HepG2 (cell line): ENCODE data around the gene PRKACG. TPM values are rescaled to one million over a fixed set of nuclear protein-coding genes. Genes with fewer than 3 reads are reported as not detected.

Source experiments
- DR1 ChIP-seq: sonication (generic); formaldehyde crosslinking; IDR thresholded peaks from 2 replicates; pipeline ENCODE4 v1.8.0; 2021; ENCODE audit warnings: mild to moderate bottlenecking, missing genetic modification reagents, inconsistent platforms
- DZIP1 ChIP-seq: sonication (generic); formaldehyde crosslinking; IDR thresholded peaks from 2 replicates; pipeline ENCODE4 v1.5.0; 2020; ENCODE audit warnings: mild to moderate bottlenecking, missing genetic modification reagents
- HNRNPUL1 ChIP-seq: fragments of 200-400 bp; formaldehyde crosslinking; IDR thresholded peaks from 2 replicates; pipeline ENCODE4 v1.6.1; 2017; ENCODE audit warnings: low read depth, mild to moderate bottlenecking, low read length, moderate library complexity
- IRX3 ChIP-seq: sonication (generic); formaldehyde crosslinking; IDR thresholded peaks from 2 replicates; pipeline ENCODE4 v1.8.1; 2023; ENCODE audit warnings: mild to moderate bottlenecking, low read depth, missing genetic modification reagents, borderline replicate concordance
- LRRFIP1 ChIP-seq: sonication (generic); formaldehyde crosslinking; conservative IDR thresholded peaks from 2 replicates; pipeline ENCODE4 v1.4.0; 2020; ENCODE audit warnings: missing genetic modification reagents
- MAFF ChIP-seq: IDR thresholded peaks from 2 replicates; pipeline ENCODE4 v1.6.1; 2011; ENCODE audit warnings: low read depth, low read length, improper control_type of control experiment
- MTA1 ChIP-seq: sonication (generic); formaldehyde crosslinking; IDR thresholded peaks from 2 replicates; pipeline ENCODE4 v1.4.0; 2020; ENCODE audit warnings: missing genetic modification reagents, mild to moderate bottlenecking, borderline replicate concordance
- NFAT5 ChIP-seq: sonication (generic); formaldehyde crosslinking; IDR thresholded peaks from 2 replicates; pipeline ENCODE4 v1.4.0; 2020; ENCODE audit warnings: missing genetic modification reagents
- NR0B2 ChIP-seq: sonication (generic); formaldehyde crosslinking; IDR thresholded peaks from 2 replicates; pipeline ENCODE4 v1.4.0; 2020; ENCODE audit warnings: mild to moderate bottlenecking, missing genetic modification reagents
- SIX4 ChIP-seq: sonication (generic); formaldehyde crosslinking; IDR thresholded peaks from 2 replicates; pipeline ENCODE4 v1.4.0; 2020; ENCODE audit warnings: missing genetic modification reagents
- ZBTB2 ChIP-seq: sonication (generic); formaldehyde crosslinking; IDR thresholded peaks from 2 replicates; pipeline ENCODE4 v1.8.0; 2022; ENCODE audit warnings: low read depth, missing genetic modification reagents
- ZEB1 ChIP-seq: IDR thresholded peaks from 2 replicates; pipeline ENCODE4 v1.6.1; 2012; ENCODE audit warnings: mild to moderate bottlenecking, low read depth, inconsistent platforms; ENCODE audit not compliant: insufficient replicate concordance
- ZNF558 ChIP-seq: sonication (generic); formaldehyde crosslinking; IDR thresholded peaks from 2 replicates; pipeline ENCODE4 v1.9.0; 2022; ENCODE audit warnings: mild to moderate bottlenecking, missing genetic modification reagents, borderline replicate concordance
- ZNF572 ChIP-seq: sonication (generic); formaldehyde crosslinking; IDR thresholded peaks from 2 replicates; pipeline ENCODE4 v1.5.1; 2020; ENCODE audit warnings: mild to moderate bottlenecking, missing genetic modification reagents
- ZNF841 ChIP-seq: sonication (generic); formaldehyde crosslinking; IDR thresholded peaks from 2 replicates; pipeline ENCODE4 v1.8.1; 2023; ENCODE audit warnings: missing genetic modification reagents, borderline replicate concordance
- polyA plus RNA-seq, 8 experiments: library from polyadenylated mRNA; depleted of rRNA in 3 of 8; stranded (reverse) in 7 of 8; unstranded in 1 of 8; fragments of >200 nt; fragmentation: Illumina TruSeq in 4 of 8; extraction: Trizol in 4 of 8; gene quantifications; 2 replicates each; pipeline versions ENCODE4 v1.2.1 to v1.2.3, GENCODE V29; 2011 to 2016; ENCODE audit warnings: low read depth in 4 of 8, missing spikeins in 1 of 8, mixed read lengths in 1 of 8; ENCODE audit not compliant: insufficient read depth in 1 of 8
- total RNA-seq, 5 experiments: library from RNA; depleted of rRNA; stranded (reverse); fragments of >200 nt; fragmentation: Illumina TruSeq; extraction: Trizol; gene quantifications; 2 replicates each; pipeline ENCODE4 v1.2.3, GENCODE V29; 2016; ENCODE audit warnings: low read depth in 1 of 5

PRKACG gene
- total and polyA plus RNA-seq, 2 of the 13 experiments (the other 11 are each of a cell fraction or from before 2014, with no cell fraction given), result not detected

- TF ChIP-seq ZBTB2 (CRISPR knock-in tag), result no peak
- no peak for TF ChIP-seq ZEB1
- TF ChIP-seq SIX4 (CRISPR knock-in tag), result no peak
- TF ChIP-seq IRX3 (CRISPR knock-in tag), result 0 out of 2 replicates have a peak, but pooled peaks have one; percentile 44
- no peak for TF ChIP-seq LRRFIP1
- no peak for TF ChIP-seq MAFF
- TF ChIP-seq ZNF572 (CRISPR knock-in tag), result 0 out of 2 replicates have a peak, but pooled peaks have one; percentile 26
- peak; percentile 78; the same call in 1 of the 2 replicates for TF ChIP-seq NFAT5 (CRISPR knock-in tag)
- TF ChIP-seq DR1 (CRISPR knock-in tag), result no peak; the same call in 1 of the 2 replicates
- no peak; the same call in 1 of the 2 replicates for TF ChIP-seq MTA1 (CRISPR knock-in tag)
- TF ChIP-seq ZNF841 (CRISPR knock-in tag), result no peak
- no peak; the same call in 1 of the 2 replicates for TF ChIP-seq NR0B2 (CRISPR knock-in tag)
- no peak; the same call in 1 of the 2 replicates for TF ChIP-seq ZNF558 (CRISPR knock-in tag)
- no peak for TF ChIP-seq HNRNPUL1
- no peak; the same call in 1 of the 2 replicates for TF ChIP-seq DZIP1
Observed at GRCh38 chr9:69035438-69036308, 21.8 kb upstream of the PRKACG start, which contains the start of gene FXN (continued).
